BJ (cell line): Measurements from ENCODE around the gene PPP6R1. TPM values are rescaled to one million over a fixed set of nuclear protein-coding genes. Genes with fewer than 3 reads are reported as not detected.

ENCODE experiments used
- CTCF ChIA-PET: fragments of 350-600 bp; formaldehyde crosslinking; extraction: SDS; loops from one replicate; lab custom pipeline; 2021; ENCODE audit warnings: antibody characterized with exemption, inconsistent platforms; lab: Yijun Ruan, JAX
- POLR2A ChIA-PET: fragments of 300-600 bp; sonication (Branson Sonifier 250); formaldehyde crosslinking; extraction: SDS; loops from one replicate; lab custom pipeline; 2021; ENCODE audit warnings: antibody characterized with exemption; lab: Charles Lee
- DNase-seq: peaks from one replicate; pipeline ENCODE4 v3.0.0-alpha.2; 2011; ENCODE audit warnings: low read depth
- H3K27me3 ChIP-seq: 2 replicates; pipeline ENCODE4 v1.6.0; 2011; ENCODE audit warnings: low read length; ENCODE audit not compliant: control insufficient read depth, insufficient read depth
- H3K36me3 ChIP-seq: 2 replicates; pipeline ENCODE4 v1.5.1; 2011; ENCODE audit warnings: low read length; ENCODE audit not compliant: control insufficient read depth, insufficient read depth
- H3K4me3 ChIP-seq: 2 replicates; pipeline ENCODE4 v1.5.1; 2011; ENCODE audit warnings: low read depth, mild to moderate bottlenecking, control low read depth, low read length
- CTCF ChIP-seq: IDR thresholded peaks from 2 replicates; pipeline ENCODE4 v1.5.1; 2011; ENCODE audit warnings: low read depth, mild to moderate bottlenecking, control low read depth, inconsistent platforms, low read length, moderate library complexity; ENCODE audit not compliant: insufficient read depth
- polyA plus RNA-seq: library from polyadenylated mRNA; depleted of rRNA; stranded (reverse); fragments of >200 nt; gene quantifications from 2 replicates; pipeline ENCODE4 v1.2.3, GENCODE V29; 2011

PPP6R1 gene
- polyA plus RNA-seq, 1 experiment: 42.5 TPM

GRCh38 chr19:55230329-55230728 is 28.5 kb downstream of the PPP6R1 start:
- H3K36me3 ChIP-seq: peaks cover 34% of the 10 kb centered on the region
- POLR2A ChIA-PET: interaction anchor here (0.5 kb wide), 1 partner anchor 394 kb away, joined by 9 read pairs; the partner anchor contains the start of gene ZNF784

GRCh38 chr19:55229789-55230182 is 29.0 kb downstream of the PPP6R1 start:
- Histone ChIP-seq H3K27me3 (no peaks in the 10 kb centered on the region), H3K4me3 (no peak overlapping the region), H3K36me3 (peaks cover 32% of the 10 kb centered on the region)
- no peak for DNase-seq
- CTCF ChIA-PET: no interaction called here
- no peak for TF ChIP-seq CTCF
- POLR2A ChIA-PET: interaction anchor here (0.5 kb wide), 1 partner anchor 394 kb away, joined by 9 read pairs; the partner anchor contains the start of gene ZNF784

More at GRCh38 chr19:55230329-55230728, 28.5 kb downstream of the PPP6R1 start:
- Histone ChIP-seq H3K27me3 (no peaks in the 10 kb centered on the region), H3K4me3 (no peak overlapping the region)
- no peak for DNase-seq
- no peak for TF ChIP-seq CTCF
- CTCF ChIA-PET: no interaction called here

- TF ChIP-seq CTCF: no peak
- H3K36me3 ChIP-seq: peaks cover 32% of the 10 kb centered on the region
- DNase-seq: no peak
- POLR2A ChIA-PET: no interaction called here
- CTCF ChIA-PET: no interaction called here
- H3K4me3 ChIP-seq: no peak overlapping the region
- no peaks in the 10 kb centered on the region for H3K27me3 ChIP-seq
Observed at GRCh38 chr19:55229145-55229788, 29.6 kb downstream of the PPP6R1 start.

- DNase-seq: no peak
- CTCF ChIA-PET: no interaction called here
- Histone ChIP-seq H3K36me3 (peaks cover 34% of the 10 kb centered on the region), H3K4me3 (no peak within 1 kb of the TSS), H3K27me3 (no peaks in the 10 kb centered on the region)
- no peak for TF ChIP-seq CTCF
- POLR2A ChIA-PET: no interaction called here
Observed at GRCh38 chr19:55228403-55229031, 30.3 kb downstream of the PPP6R1 start, which contains the start of gene TMEM86B. Gene TMEM86B, minus strand, starts transcription at chr19:55228763. Its CDS starts 22 bp downstream, at chr19:55228741.

GRCh38 chr19:55228015-55228391 is 30.8 kb downstream of the PPP6R1 start:
- DNase-seq: no peak
- Histone ChIP-seq H3K36me3 (peaks cover 34% of the 10 kb centered on the region), H3K4me3 (no peak overlapping the region), H3K27me3 (no peaks in the 10 kb centered on the region)
- TF ChIP-seq CTCF: no peak
- POLR2A ChIA-PET: no interaction called here
- CTCF ChIA-PET: no interaction called here
